GM19328 (cell line): Measurements from ENCODE around the gene PHC3.

Experiments used
- ATAC-seq: cut with Tn5 transposase; IDR thresholded peaks from one replicate; pipeline ENCODE4 v1.9.1; 2021; ENCODE audit warnings: mild to moderate bottlenecking, moderate library complexity; ENCODE audit not compliant: unreplicated experiment

Gene PHC3

GRCh38 chr3:170189398-170190256 is 8.1 kb upstream of the PHC3 start:
- peak; percentile 17 for ATAC-seq

GRCh38 chr3:170180079-170180907 is 1.2 kb downstream of the PHC3 start:
- peak; percentile 26 for ATAC-seq

- ATAC-seq = no peak
Observed at GRCh38 chr3:170179432-170179831, 2.1 kb downstream of the PHC3 start.

GRCh38 chr3:170178651-170179050 is 2.9 kb downstream of the PHC3 start:
- no peak for ATAC-seq

GRCh38 chr3:170171563-170171962 is 10.0 kb downstream of the PHC3 start:
- no peak for ATAC-seq

- ATAC-seq = no peak
Observed at GRCh38 chr3:170164717-170165116, 16.8 kb downstream of the PHC3 start.

- ATAC-seq = no peak
Observed at GRCh38 chr3:170163956-170164645, 17.4 kb downstream of the PHC3 start.

- no peak for ATAC-seq
Observed at GRCh38 chr3:170162630-170163029, 18.9 kb downstream of the PHC3 start.

- no peak for ATAC-seq
Observed at GRCh38 chr3:170162052-170162451, 19.5 kb downstream of the PHC3 start.

- no peak for ATAC-seq
Observed at GRCh38 chr3:170159933-170160332, 21.6 kb downstream of the PHC3 start.

- ATAC-seq = no peak
Observed at GRCh38 chr3:170159459-170159858, 22.1 kb downstream of the PHC3 start.

- ATAC-seq = no peak
Observed at GRCh38 chr3:170155604-170156003, 25.9 kb downstream of the PHC3 start.

- ATAC-seq = peak; percentile 96
Observed at GRCh38 chr3:170154569-170155143, 26.9 kb downstream of the PHC3 start.

GRCh38 chr3:170154084-170154483 is 27.4 kb downstream of the PHC3 start:
- no peak for ATAC-seq

GRCh38 chr3:170151536-170151935 is 30.0 kb downstream of the PHC3 start:
- ATAC-seq = no peak

- no peak for ATAC-seq
Observed at GRCh38 chr3:170149016-170149415, 32.5 kb downstream of the PHC3 start.

GRCh38 chr3:170145278-170145677 is 36.3 kb downstream of the PHC3 start:
- ATAC-seq = no peak

GRCh38 chr3:170144437-170144843 is 37.1 kb downstream of the PHC3 start:
- ATAC-seq = peak; percentile 79

GRCh38 chr3:170142373-170142772 is 39.2 kb downstream of the PHC3 start:
- no peak for ATAC-seq

- ATAC-seq = no peak
Observed at GRCh38 chr3:170137986-170138385, 43.5 kb downstream of the PHC3 start.

GRCh38 chr3:170132335-170132734 is 49.2 kb downstream of the PHC3 start:
- no peak for ATAC-seq
